K562 (cell line): Measurements from ENCODE around the gene ACKR2. TPM values are rescaled to one million over a fixed set of nuclear protein-coding genes. Genes with fewer than 3 reads are reported as not detected.

Experiments
- ATAC-seq: fragments of 200-7000 bp; cut with Tn5 transposase; 3 replicates; pipeline ENCODE4 v1.9.1; 2020; ENCODE audit warnings: moderate library complexity
- BruUV-seq: library from RNA; stranded (reverse); fragments of 400-500 nt; replicated peaks from 2 replicates; lab custom pipeline; 2021; lab: Mats Ljungman, UMichigan
- CTCF ChIA-PET: fragments of 300-600 bp; formaldehyde crosslinking; extraction: SDS; loops from one replicate; lab custom pipeline; 2021; ENCODE audit warnings: low intra/inter-chr PET ratio; lab: Yijun Ruan, JAX
- POLR2A ChIA-PET: fragments of 300-600, 350-650 bp; sonication (Branson Sonifier 250); formaldehyde crosslinking; extraction: SDS; loops from one replicate; lab custom pipeline; 2021; ENCODE audit warnings: antibody characterized with exemption, inconsistent platforms; lab: Yijun Ruan, JAX
- DNase-seq, 4 experiments: peaks; one replicate each; pipeline versions ENCODE4 v3.0.0 to v3.0.0-alpha.2; 2011 to 2018; ENCODE audit warnings: low spot score in 3 of 4, mixed read lengths in 3 of 4; ENCODE audit errors: extremely low read depth in 1 of 4
- FAIRE-seq: peaks from 2 replicates; lab custom pipeline; 2011; peaks lifted over from hg19 to GRCh38; lab: Jason Lieb, UNC
- H2AFZ ChIP-seq: 2 replicates; pipeline ENCODE4 v1.6.0; 2011; ENCODE audit warnings: low read depth, low read length, control low read depth, inconsistent platforms
- H3K27ac ChIP-seq: fragments of 200-600 bp; 3 replicates; pipeline ENCODE4 v1.8.0; 2011; ENCODE audit warnings: low read depth, mild to moderate bottlenecking, control low read depth, inconsistent platforms, low read length, moderate library complexity, mixed read lengths; ENCODE audit errors: extremely low read depth
- H3K27me3 ChIP-seq, 2 experiments: fragments of 300-600 bp in 1 of 2; 2 replicates in 1 of 2; 3 replicates in 1 of 2; pipeline versions ENCODE4 v1.6.0 to v1.8.0; 2011; ENCODE audit warnings: inconsistent platforms in 2 of 2, low read length in 2 of 2, mild to moderate bottlenecking in 1 of 2, mixed read lengths in 1 of 2, moderate library complexity in 1 of 2; ENCODE audit not compliant: control insufficient read depth in 2 of 2, insufficient read depth in 2 of 2
- H3K36me3 ChIP-seq: fragments of 300-600 bp; 3 replicates; pipeline ENCODE4 v1.8.0; 2011; ENCODE audit warnings: mild to moderate bottlenecking, low read length, inconsistent platforms; ENCODE audit not compliant: control insufficient read depth, insufficient read depth
- H3K4me1 ChIP-seq, 2 experiments: fragments of 200-600 bp in 1 of 2; replicated peaks in 1 of 2; 2 replicates in 1 of 2; 3 replicates in 1 of 2; pipeline versions ENCODE4 v1.5.1 to v1.8.0; 2011; ENCODE audit warnings: inconsistent platforms in 2 of 2, low read length in 2 of 2, mild to moderate bottlenecking in 1 of 2, mixed read lengths in 1 of 2, moderate library complexity in 1 of 2; ENCODE audit not compliant: control insufficient read depth in 2 of 2, insufficient read depth in 2 of 2
- H3K4me2 ChIP-seq: 2 replicates; pipeline ENCODE4 v1.6.1; 2011; ENCODE audit warnings: low read length, control low read depth, inconsistent platforms, mixed read lengths; ENCODE audit not compliant: insufficient read depth
- H3K4me3 ChIP-seq: fragments of 200-600 bp; sonication (generic), shearing (Covaris generic); 2 replicates; pipeline ENCODE4 v1.5.1; 2016; ENCODE audit warnings: control low read depth, inconsistent platforms
- H3K79me2 ChIP-seq: fragments of 200-600 bp; 3 replicates; pipeline ENCODE4 v1.8.0; 2011; ENCODE audit warnings: low read length, inconsistent platforms; ENCODE audit not compliant: control insufficient read depth, insufficient read depth
- H3K9ac ChIP-seq, 2 experiments: 2 replicates each; pipeline versions ENCODE4 v1.6.0 to v1.6.1; 2011; ENCODE audit warnings: low read depth in 2 of 2, low read length in 2 of 2, control low read depth in 1 of 2, inconsistent platforms in 1 of 2, mild to moderate bottlenecking in 1 of 2, mixed read lengths in 1 of 2; ENCODE audit not compliant: insufficient read depth in 1 of 2
- H3K9me1 ChIP-seq: one replicate; pipeline ENCODE4 v1.6.0; 2011; ENCODE audit warnings: inconsistent platforms, mild to moderate bottlenecking, low read length, moderate library complexity; ENCODE audit not compliant: control insufficient read depth, insufficient read depth
- H3K9me3 ChIP-seq: replicated peaks from 2 replicates; pipeline ENCODE4 v1.5.1; 2011; ENCODE audit warnings: low read depth, low read length, inconsistent platforms; ENCODE audit not compliant: control insufficient read depth, insufficient read depth
- H4K20me1 ChIP-seq: replicated peaks from 2 replicates; pipeline ENCODE4 v1.6.1; 2011; ENCODE audit warnings: low read length, inconsistent platforms, mixed read lengths; ENCODE audit not compliant: control insufficient read depth, insufficient read depth
- CXXC5 ChIP-seq: fragments of 250-450 bp; sonication (Bioruptor Pico); IDR thresholded peaks from 2 replicates; pipeline ENCODE4 v1.8.0; 2022; ENCODE audit warnings: inconsistent platforms, mild to moderate bottlenecking, moderate library complexity
- HDAC3 ChIP-seq: fragments of 450-650 bp; IDR thresholded peaks from 2 replicates; pipeline ENCODE4 v1.6.1; 2018; ENCODE audit warnings: borderline replicate concordance, mild to moderate bottlenecking, moderate library complexity; ENCODE audit not compliant: partially characterized antibody
- RUNX1 ChIP-seq: sonication (generic); IDR thresholded peaks from 2 replicates; pipeline ENCODE4 v1.6.1; 2016; ENCODE audit warnings: antibody characterized with exemption, low read depth
- XRCC4 ChIP-seq: IDR thresholded peaks from one replicate; pipeline ENCODE4 v1.6.1; 2011; ENCODE audit not compliant: insufficient read depth, insufficient read length; ENCODE audit errors: extremely low read depth
- ZBED1 ChIP-seq: IDR thresholded peaks from 2 replicates; pipeline ENCODE4 v1.6.1; 2014
- WGBS: fragments of 100-300 bp; shearing (Covaris generic); methylation state at CpG from one replicate; pipeline ENCODE4 v1.1.6; 2016; ENCODE audit warnings: low coverage, mixed read lengths; ENCODE audit not compliant: insufficient coverage; ENCODE audit errors: missing lambda C conversion rate; 5-methylcytosine and 5-hydroxymethylcytosine counted together
- in situ Hi-C: fragments of 300-500 bp; cut with MboI; formaldehyde crosslinking; loops from 4 replicates; pipeline ENCODE4 v1.15.0; 2018; ENCODE audit warnings: inconsistent platforms, mixed read lengths
- intact Hi-C: fragments of 100-400 bp; cut with micrococcal nuclease; formaldehyde crosslinking; loops from 2 replicates; pipeline ENCODE4 v1.14.2; 2022
- polyA plus RNA-seq, 8 experiments: library from polyadenylated mRNA; depleted of rRNA in 4 of 8; stranded (reverse) in 5 of 8; unstranded in 3 of 8; fragments of >200 nt; fragmentation: Nextera tagmentation in 2 of 8; fragmentation: Illumina TruSeq in 1 of 8; extraction: Ambion mirVana in 2 of 8; extraction: Trizol in 1 of 8; gene quantifications; 2 replicates each; pipeline versions ENCODE4 v1.2.1 to v1.2.3, GENCODE V29; 2011 to 2014; ENCODE audit warnings: inconsistent platforms in 1 of 8, missing spikeins in 1 of 8
- total RNA-seq, 7 experiments: library from RNA; depleted of rRNA in 6 of 7; stranded (reverse); fragments of >200 nt in 6 of 7; fragmentation: Illumina TruSeq in 2 of 7; extraction: Trizol in 2 of 7; gene quantifications; 2 replicates each; pipeline versions ENCODE4 v1.2.1 to v1.2.3, GENCODE V29; 2011 to 2021; ENCODE audit warnings: low replicate concordance in 1 of 7

ACKR2 gene
- total and polyA plus RNA-seq, 9 of the 15 experiments (the other 6 are each of a cell fraction or from before 2014, with no cell fraction given) = 0.03 to 0.69 (median 0.25) TPM; not detected in 1

DNA sequence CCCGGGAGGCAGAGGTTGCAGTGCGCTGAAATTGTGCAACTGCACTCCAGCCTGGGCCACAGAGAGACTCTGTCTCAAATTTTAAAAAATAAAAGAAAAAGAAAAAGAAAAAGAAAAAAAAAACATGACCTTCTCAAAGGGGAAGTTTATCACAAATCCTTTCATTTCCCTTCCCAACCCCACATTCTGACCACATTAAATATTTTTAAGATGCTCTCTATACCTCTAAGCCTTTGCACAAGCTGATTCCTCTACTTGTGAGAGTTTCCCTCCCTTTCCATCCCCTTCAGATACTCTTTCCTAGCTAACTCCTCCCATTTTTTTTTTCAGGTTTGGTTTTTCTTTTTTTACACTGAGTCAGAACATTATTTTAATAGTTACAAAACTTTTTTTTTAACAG is 9.0 kb upstream of the ACKR2 start:
- POLR2A ChIA-PET = interaction anchor here (0.6 to 1.1 kb wide), 3 partner anchors 10 to 15 kb away, joined by 3 read pairs; no protein-coding TSS in a partner anchor
- FAIRE-seq = no peak
- Histone ChIP-seq H3K4me3 (no peak overlapping the region), H3K9ac (no peak overlapping the region), H3K79me2 (peaks cover 67% of the 10 kb centered on the region), H3K9me3 (0 out of 2 replicates have a peak, but pooled peaks cover 2% of the 10 kb centered on the region), H3K9me1 (no peaks in the 10 kb centered on the region), H4K20me1 (no peaks in the 10 kb centered on the region), H3K27me3 (no peaks in the 10 kb centered on the region), H3K4me1 (peaks cover 17 to 23% of the 10 kb centered on the region in 2 experiments; a peak in 4 of 5 replicates), H2AFZ (no peak overlapping the region), H3K36me3 (peaks cover 35% of the 10 kb centered on the region), H3K27ac (no peak overlapping the region), H3K4me2 (no peak overlapping the region)
- no peak for DNase-seq
- ATAC-seq = no peak
- TF ChIP-seq XRCC4 (no peak), ZBED1 (no peak), HDAC3 (no peak), RUNX1 (no peak), CXXC5 (CRISPR knock-in tag) (peak; percentile 11; the same call in 1 of the 2 replicates)
- CTCF ChIA-PET = interaction anchor here (0.6 kb wide), 1 partner anchor 131 kb away, joined by 4 read pairs; no protein-coding TSS in a partner anchor
- in situ Hi-C loops = no loop called here
- intact Hi-C loops = no loop called here
- no TSS peak for BruUV-seq
- WGBS = 96% methylated on average over 2 of the region's 2 CpGs
